ENCODE measurements around the gene ZNF644. TPM values are rescaled to one million over a fixed set of nuclear protein-coding genes. Genes with fewer than 3 reads are reported as not detected.

The ZNF644 gene
- total RNA-seq, 1 donor from 2014 or later: 42.5 TPM

DNA sequence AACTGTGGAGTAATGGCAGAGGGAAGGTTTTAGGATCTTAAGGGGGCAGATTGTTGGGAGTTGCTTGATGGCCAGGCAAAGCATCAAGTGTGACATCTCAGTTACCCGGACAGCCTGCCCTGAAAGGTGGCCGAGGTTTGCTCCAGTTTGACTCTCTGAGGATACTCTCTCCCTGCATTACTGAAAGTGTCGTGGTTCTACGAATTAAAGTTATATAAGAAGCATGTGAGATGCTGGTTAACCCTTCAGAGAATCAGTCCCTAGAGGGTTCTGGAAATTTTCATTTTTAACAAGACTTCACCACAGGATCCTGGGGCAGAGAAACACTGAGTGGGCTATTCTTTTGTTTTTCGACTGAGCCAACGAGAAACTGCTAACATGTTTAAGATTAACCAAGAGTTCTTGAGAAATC lies 689 bp upstream of the ZNF644 start:
- DNase-seq (ENCODE audit: low read depth in 2 of 2): no peak

DNA sequence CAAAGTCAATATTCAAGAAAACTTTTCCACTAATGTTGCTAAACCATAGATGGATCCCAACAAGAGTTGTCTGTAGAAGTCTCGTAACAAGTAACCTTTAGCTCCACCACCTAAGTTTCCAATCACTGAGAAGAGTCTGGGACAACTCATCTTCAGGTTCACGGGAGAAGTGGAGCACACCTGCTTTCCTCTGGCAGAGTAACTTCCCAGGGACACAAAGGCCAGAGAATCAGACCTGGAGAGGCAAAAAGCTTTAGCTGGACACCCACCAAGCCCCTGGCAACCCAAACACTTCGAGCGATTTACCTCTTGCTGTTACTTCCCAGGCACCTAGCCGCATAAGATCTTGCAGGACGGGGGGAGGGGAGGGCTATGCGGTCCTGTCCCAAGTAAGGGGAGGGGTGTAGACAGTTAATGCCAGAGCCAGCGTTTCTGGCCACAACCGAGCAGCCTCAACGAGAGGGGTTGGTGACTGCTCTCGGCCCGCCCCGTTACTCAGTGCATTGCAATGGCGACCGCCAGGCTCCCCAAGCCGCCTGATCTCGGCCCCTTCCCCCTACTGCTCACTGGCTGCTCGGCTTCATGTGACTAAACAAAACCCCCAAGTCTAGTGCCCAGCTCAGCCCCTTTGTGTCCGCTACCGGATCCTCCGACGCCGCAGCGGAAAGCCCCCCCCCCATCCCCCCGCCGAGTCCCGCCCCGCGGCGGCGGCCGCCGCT lies 709 bp downstream of the ZNF644 start:
- peak; percentile 83 to 87 for DNase-seq (ENCODE audit: low read depth in 2 of 2)

- DNase-seq (ENCODE audit: low read depth in 2 of 2): no peak
Measured at GRCh38 chr1:91020486-91020885, 1.3 kb downstream of the ZNF644 start.

DNA sequence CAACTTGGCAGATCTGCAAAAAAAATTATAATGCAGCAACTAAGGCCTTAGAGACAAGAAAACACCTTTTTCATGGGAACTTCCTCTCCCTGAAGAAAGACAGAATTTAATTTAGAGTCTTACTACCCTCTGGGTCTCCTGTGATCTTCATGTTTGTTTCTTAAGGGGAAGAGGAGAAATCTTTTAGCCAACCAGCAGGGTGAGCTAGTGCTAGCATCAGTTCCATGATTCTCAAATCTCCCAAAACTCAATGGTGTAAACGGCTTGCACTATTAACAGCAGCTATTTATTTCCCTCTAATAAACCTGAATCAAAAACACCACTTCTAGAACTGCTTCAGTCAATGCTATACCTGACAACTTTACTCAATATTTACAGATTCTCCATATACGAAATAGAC lies 3.8 kb downstream of the ZNF644 start:
- DNase-seq (ENCODE audit: low read depth in 2 of 2): peak; percentile 34 to 47

DNA sequence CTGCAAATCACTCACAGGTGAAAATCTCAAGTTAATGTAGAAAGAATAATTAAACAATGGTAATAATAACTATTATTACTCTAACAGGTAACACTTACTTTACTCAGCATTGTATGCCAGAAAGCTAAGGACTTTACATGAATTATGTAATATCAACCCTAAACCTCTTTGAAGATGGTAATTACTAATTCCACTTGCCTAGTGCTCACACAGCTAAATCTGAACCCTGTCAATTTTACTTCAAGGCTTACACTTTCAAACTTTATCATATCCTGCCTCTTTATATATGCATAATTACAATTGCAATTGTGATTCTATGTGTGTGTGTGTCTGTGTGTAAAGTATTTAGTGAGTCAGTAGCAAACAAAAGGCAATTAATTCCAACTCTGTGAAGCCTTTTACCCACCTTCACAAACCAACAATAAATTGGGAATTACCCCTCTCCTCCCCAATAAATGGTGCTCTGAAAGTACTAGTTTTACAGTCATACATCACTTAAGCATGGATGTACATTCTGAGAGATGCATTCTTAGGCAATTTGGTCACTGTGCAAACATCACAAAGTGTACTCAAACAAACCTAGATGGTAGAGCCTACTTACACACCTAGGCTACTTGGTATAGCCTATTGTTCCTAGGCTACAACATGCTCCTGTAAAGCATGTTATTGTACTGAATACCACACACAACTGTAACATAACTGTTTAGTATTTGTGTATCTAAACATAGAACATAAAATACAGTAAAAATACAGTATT lies 5.9 kb downstream of the ZNF644 start:
- DNase-seq (ENCODE audit: low read depth in 2 of 2): no peak

- DNase-seq (ENCODE audit: low read depth in 2 of 2): no peak
Measured at GRCh38 chr1:91015358-91015780, 6.5 kb downstream of the ZNF644 start.

GRCh38 chr1:91014475-91014874 lies 7.4 kb downstream of the ZNF644 start:
- no peak for DNase-seq (ENCODE audit: low read depth in 2 of 2)

GRCh38 chr1:91013302-91013701 lies 8.5 kb downstream of the ZNF644 start:
- DNase-seq (ENCODE audit: low read depth in 2 of 2): no peak

- no peak for DNase-seq (ENCODE audit: low read depth in 2 of 2)
Measured at GRCh38 chr1:91012196-91012595, 9.6 kb downstream of the ZNF644 start.

- peak; percentile 47 to 52 for DNase-seq (ENCODE audit: low read depth in 2 of 2)
Measured at GRCh38 chr1:91011726-91012125, 10.1 kb downstream of the ZNF644 start.

DNA sequence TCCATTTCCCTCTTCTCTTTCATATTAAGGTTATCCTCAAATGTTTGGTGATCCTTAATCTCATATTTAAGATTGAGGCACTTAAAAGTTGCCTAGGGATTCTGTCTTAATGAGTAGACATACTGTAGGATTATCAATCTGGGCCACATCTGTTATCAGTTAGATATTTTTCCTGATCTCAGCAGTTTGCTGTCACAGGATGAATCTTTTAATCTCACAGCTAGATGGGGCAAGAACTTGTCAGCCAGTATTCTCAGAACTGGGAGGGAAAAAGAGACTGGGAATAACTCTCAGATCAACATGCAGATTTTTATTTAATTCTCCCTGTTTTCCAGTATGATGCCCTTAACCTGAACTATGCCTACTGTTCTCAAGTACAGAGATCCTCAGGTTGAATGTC lies 14.0 kb downstream of the ZNF644 start:
- DNase-seq (ENCODE audit: low read depth in 2 of 2): no peak

DNA sequence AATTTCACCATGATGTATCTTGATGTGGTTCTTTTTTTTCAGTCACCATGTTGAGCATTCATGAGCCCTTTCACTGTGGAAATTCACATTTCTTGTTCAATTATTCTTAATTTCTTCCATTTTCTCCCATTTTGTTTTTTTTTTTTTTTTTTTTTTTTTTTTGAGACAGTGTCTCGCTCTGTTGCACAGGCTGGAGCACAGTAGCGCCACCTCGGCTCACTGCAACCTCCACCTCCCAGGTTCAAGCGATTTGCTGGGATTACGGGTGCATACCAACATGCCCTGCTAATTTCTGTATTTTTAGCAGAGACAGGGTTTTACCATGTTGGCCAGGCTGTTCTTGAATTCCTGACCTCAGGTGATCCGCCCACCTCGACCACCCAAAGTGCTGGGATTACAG lies 14.7 kb downstream of the ZNF644 start:
- DNase-seq (ENCODE audit: low read depth in 2 of 2): no peak

DNA sequence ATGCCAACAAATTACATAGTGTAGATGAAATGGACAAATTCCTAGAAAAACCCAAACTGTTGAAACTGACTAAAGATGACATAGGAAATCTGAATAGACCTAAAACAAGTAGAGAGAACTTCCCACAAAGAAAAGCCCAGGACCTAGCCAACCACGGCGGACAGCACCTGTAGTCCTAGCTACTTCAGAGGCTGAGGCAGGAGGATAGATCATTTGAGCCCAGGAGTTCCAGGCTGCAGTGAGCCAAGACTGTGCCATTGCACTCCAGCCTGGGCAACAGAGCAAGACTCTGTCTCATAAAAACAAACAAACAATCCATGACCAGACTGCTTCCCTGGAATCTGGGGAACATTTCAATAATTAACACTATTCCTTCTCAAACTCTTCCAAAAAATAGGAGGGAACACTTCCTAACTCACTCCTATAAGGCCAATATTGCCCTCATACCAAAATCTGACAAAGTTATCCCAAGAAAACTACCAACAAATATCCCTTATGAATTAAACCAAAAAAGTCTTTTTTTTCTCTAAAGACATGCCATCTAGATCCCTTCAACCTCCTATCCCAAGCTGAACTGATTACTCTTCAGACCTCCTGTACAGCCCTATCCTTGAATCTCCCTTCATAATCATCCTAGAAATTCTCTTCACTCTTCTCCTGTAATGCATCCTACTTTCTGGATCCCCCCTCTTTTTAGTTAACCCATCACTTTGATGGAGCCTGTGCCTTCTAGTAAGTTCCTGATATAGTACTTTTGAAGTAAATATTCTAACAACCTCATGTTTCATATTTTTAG lies 15.5 kb downstream of the ZNF644 start:
- DNase-seq (ENCODE audit: low read depth in 2 of 2): no peak

- no peak for DNase-seq (ENCODE audit: low read depth in 2 of 2)
Measured at GRCh38 chr1:91005285-91005684, 16.6 kb downstream of the ZNF644 start.

DNA sequence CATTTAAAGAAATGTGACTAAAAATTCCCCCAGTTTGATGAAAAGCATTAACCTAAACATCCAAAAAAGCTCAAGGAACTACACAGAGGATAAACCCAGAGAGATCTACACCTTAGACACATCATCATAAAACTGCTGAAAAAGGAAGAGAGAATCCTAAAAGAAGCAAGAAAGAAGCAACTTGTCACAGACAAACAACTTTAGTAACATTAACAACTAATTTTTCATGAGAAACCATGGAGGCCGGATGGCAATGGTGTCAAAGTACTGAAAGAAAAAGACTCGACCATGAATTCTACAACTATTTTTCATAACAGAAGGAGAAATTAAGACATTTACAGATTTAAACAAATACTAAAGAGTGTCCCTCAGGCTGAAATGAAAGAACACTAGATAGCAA lies 17.7 kb downstream of the ZNF644 start:
- DNase-seq (ENCODE audit: low read depth in 2 of 2): no peak

DNA sequence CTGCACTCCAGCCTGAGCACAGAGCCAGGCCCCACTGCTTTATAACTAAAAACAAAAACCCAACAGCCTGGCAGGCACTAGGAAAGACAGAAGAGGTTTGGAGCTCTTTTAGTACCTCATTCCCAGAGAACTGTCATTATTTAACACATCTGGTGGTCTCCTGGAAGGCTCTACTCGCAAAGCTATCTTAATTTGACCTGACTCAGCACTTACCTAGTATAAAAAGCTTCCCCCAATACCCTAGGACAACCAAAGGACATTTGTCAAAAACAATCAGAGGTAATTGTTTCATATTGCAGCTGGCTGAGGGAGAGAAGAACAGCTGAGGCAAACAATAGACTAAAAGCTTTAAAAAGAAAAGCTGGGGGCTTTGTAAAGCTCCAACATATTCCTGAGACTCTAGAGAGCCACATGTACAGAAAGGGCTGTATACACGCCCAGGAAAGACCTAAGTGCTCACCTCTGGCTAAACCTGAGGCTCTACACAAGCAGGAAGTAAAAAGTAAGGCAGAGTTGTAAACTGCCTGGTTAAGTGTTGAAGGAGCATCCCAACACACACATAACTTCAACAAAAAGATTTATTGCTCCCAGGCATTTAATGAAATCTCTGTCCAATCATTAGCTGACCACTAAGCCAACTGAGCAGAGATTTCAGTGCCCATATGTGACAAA lies 25.0 kb downstream of the ZNF644 start:
- DNase-seq (ENCODE audit: low read depth in 2 of 2): no peak

DNA sequence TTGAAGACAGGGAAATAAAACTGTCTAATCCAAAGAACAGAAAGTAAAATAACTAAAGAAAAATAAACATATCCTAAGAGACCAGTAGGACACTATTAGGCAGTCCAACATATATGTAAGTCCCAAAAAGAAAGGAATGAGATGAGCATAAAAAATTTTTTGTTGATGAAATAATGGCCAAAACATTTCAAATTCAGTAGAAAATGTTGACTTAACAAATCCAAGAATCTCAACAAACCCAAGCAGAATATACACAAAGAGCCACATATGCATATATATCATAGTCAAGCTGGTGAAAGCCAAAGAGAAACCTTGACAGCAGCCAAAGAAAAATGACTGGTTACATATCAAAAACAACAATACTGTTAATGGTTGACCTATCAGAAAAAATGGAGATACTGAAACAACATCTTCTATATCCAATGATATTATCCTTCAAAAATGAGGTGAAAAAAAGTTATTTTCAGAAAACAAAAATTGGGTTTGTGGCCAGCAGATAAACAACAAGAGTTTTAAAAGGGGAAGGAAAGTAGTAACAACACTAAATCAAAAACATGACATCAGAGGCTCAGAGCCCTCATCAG lies 26.4 kb downstream of the ZNF644 start:
- no peak for DNase-seq (ENCODE audit: low read depth in 2 of 2)

GRCh38 chr1:90994461-90994860 lies 27.4 kb downstream of the ZNF644 start:
- no peak for DNase-seq (ENCODE audit: low read depth in 2 of 2)

GRCh38 chr1:90993245-90993644 lies 28.6 kb downstream of the ZNF644 start:
- no peak for DNase-seq (ENCODE audit: low read depth in 2 of 2)

GRCh38 chr1:90990779-90991178 lies 31.1 kb downstream of the ZNF644 start:
- DNase-seq (ENCODE audit: low read depth in 2 of 2): no peak

DNA sequence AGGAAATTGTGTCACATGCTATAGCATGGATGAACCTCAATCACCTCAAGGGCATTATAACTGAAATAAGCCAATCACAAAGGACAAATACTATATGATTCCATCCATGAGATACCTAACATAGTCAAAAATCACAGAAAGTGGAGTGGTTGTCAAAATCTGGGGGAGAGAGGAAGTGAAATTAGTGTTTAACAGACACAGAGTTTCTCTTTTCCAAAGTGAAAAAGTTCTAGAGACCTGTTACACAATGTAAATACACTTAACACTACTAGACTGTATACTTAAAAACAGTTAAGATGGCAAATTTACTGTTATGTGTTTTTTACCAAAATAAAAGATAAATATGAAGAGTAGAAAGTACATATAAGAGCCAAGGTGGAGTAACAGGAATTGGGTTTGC lies 31.8 kb downstream of the ZNF644 start:
- DNase-seq (ENCODE audit: low read depth in 2 of 2): no peak
